Right cardiac atrium (tissue), 5 donors: ENCODE results near the gene KLLN. TPM values are rescaled to one million over a fixed set of nuclear protein-coding genes. Genes with fewer than 3 reads are reported as not detected.
"Not testable (repeated sequence)": the region's sequence is repeated elsewhere in the genome, so short reads cannot be mapped to it uniquely, and the experiment has no call there.

Experiments used
- ATAC-seq, 2 donors: fragments of 200-7000 bp; cut with Tn5 transposase; one replicate each; pipeline versions ENCODE4 v1.8.0 to v1.9.1; 2020; ENCODE audit warnings: moderate library complexity in 2 of 2, mild to moderate bottlenecking in 1 of 2
- DNase-seq, 3 donors: peaks; one replicate each; pipeline ENCODE4 v3.0.0-alpha.2; 2020
- H3K27ac ChIP-seq: one replicate; pipeline ENCODE4 v1.5.1; 2013; ENCODE audit warnings: mild to moderate bottlenecking, low read length, control low read depth, moderate library complexity
- H3K27me3 ChIP-seq: one replicate; pipeline ENCODE4 v1.6.1; 2013; ENCODE audit not compliant: control insufficient read depth, insufficient read depth
- H3K4me1 ChIP-seq: one replicate; pipeline ENCODE4 v1.6.1; 2013; ENCODE audit warnings: low read length; ENCODE audit not compliant: control insufficient read depth, insufficient read depth
- H3K4me3 ChIP-seq: one replicate; pipeline ENCODE4 v1.5.1; 2013; ENCODE audit warnings: low read length, control low read depth
- H3K9me3 ChIP-seq: one replicate; pipeline ENCODE4 v1.6.1; 2013; ENCODE audit warnings: low read length; ENCODE audit not compliant: control insufficient read depth
- WGBS: extraction: QIAGEN DNeasy Blood & Tissue Kit; methylation state at CpG from one replicate; pipeline ENCODE4 v1.1.7; 2013; 5-methylcytosine and 5-hydroxymethylcytosine counted together
- intact Hi-C, 4 donors: fragments of 100-400 bp; cut with DNase I; formaldehyde crosslinking; loops; one replicate each; pipeline versions ENCODE4 v1.11.0 to v1.14.0; 2022 to 2023
- polyA plus RNA-seq: library from polyadenylated mRNA; stranded (reverse); fragments of 200-250 nt; gene quantifications from one replicate; pipeline ENCODE4 v1.2.3, GENCODE V29; 2013
- total RNA-seq, 4 donors: library from RNA; stranded (reverse); fragmentation: NEBNext Ultra II Directional; extraction: Animal tissue kit (Norgen Biotek cat#: 25700); gene quantifications; one replicate each; pipeline ENCODE4 v1.2.1, GENCODE V29; 2021
- donor health status: healthy with polysubstance abuse.
- donor health status: DM: no; HTN: yes; CAD: no.
- donor health status: DM: no; HTN: no; CAD: no.
- donor health status: DM: no; HTN: yes; CAD: no; lungs with severe emphysema.
- donor health status: DM: yes; HTN: yes; CAD: no.

Gene KLLN
- total and polyA plus RNA-seq, 5 donors, result 0.29 to 0.93 (median 0.46) TPM

- 95% methylated on average over 1 of the region's 1 CpG for WGBS
- Histone ChIP-seq H3K4me1 (no peaks in the 10 kb centered on the region), H3K4me3 (no peak overlapping the region), H3K9me3 (no peaks in the 10 kb centered on the region), H3K27ac (no peak overlapping the region), H3K27me3 (no peaks in the 10 kb centered on the region)
- intact Hi-C loops, result loop anchor here (5.0 to 10.0 kb wide), 5 partner anchors 260 to 703 kb away; no protein-coding TSS in a partner anchor
- DNase-seq (no peak), ATAC-seq (no peak)
Observed at GRCh38 chr10:87852089-87852488, 11.2 kb downstream of the KLLN start.

GRCh38 chr10:87850742-87851205 lies 12.6 kb downstream of the KLLN start:
- H3K27me3 ChIP-seq, result no peaks in the 10 kb centered on the region
- H3K27ac ChIP-seq, result no peak overlapping the region
- no peaks in the 10 kb centered on the region for H3K9me3 ChIP-seq
- intact Hi-C loops, result loop anchor here (5.0 to 10.0 kb wide), 5 partner anchors 262 to 704 kb away; no protein-coding TSS in a partner anchor
- H3K4me3 ChIP-seq, result no peak overlapping the region
- no peaks in the 10 kb centered on the region for H3K4me1 ChIP-seq
- peak; percentile 45 to 67 (median 65) for DNase-seq
- peak; percentile 93 for ATAC-seq
- 13% methylated on average over 5 of the region's 5 CpGs for WGBS

- intact Hi-C loops, result no loop called here
- H3K4me3 ChIP-seq, result no peak overlapping the region
- no peak for DNase-seq
Observed at GRCh38 chr10:87849001-87849400, 14.3 kb downstream of the KLLN start.

GRCh38 chr10:87847550-87847949 lies 15.8 kb downstream of the KLLN start:
- H3K27me3 ChIP-seq, result no peaks in the 10 kb centered on the region
- no peak for DNase-seq
- H3K4me3 ChIP-seq, result no peak overlapping the region
- no peaks in the 10 kb centered on the region for H3K9me3 ChIP-seq
- no peak for ATAC-seq
- intact Hi-C loops, result no loop called here
- H3K27ac ChIP-seq, result no peak overlapping the region
- H3K4me1 ChIP-seq, result no peaks in the 10 kb centered on the region

More at GRCh38 chr10:87849001-87849400, 14.3 kb downstream of the KLLN start:
- Histone ChIP-seq H3K27ac (no peak overlapping the region), H3K9me3 (no peaks in the 10 kb centered on the region), H3K27me3 (no peaks in the 10 kb centered on the region), H3K4me1 (no peaks in the 10 kb centered on the region)
- ATAC-seq, result no peak

- H3K27me3 ChIP-seq, H3K27ac ChIP-seq, H3K9me3 ChIP-seq, intact Hi-C loops, H3K4me3 ChIP-seq, H3K4me1 ChIP-seq, ATAC-seq: not testable (repeated sequence)
- WGBS, result 89% methylated on average over 8 of the region's 8 CpGs
- DNase-seq, result peak in 1 of 3 donors; percentile 28
Observed at GRCh38 chr10:87846711-87847110, 16.6 kb downstream of the KLLN start.

GRCh38 chr10:87846023-87846422 lies 17.3 kb downstream of the KLLN start:
- WGBS, result 42% methylated on average over 7 of the region's 7 CpGs

GRCh38 chr10:87845624-87845998 lies 17.7 kb downstream of the KLLN start:
- Histone ChIP-seq H3K4me3 (no peak overlapping the region), H3K27me3 (no peaks in the 10 kb centered on the region), H3K9me3 (no peaks in the 10 kb centered on the region), H3K27ac (no peak overlapping the region), H3K4me1 (no peaks in the 10 kb centered on the region)
- 69% methylated on average over 3 of the region's 3 CpGs for WGBS
- no peak for ATAC-seq
- intact Hi-C loops, result no loop called here
- DNase-seq, result no peak

More at GRCh38 chr10:87846023-87846422, 17.3 kb downstream of the KLLN start:
- DNase-seq (no peak), ATAC-seq (peak; percentile 19 to 77)
- Histone ChIP-seq H3K4me1 (no peaks in the 10 kb centered on the region), H3K27ac (no peak overlapping the region), H3K9me3 (no peaks in the 10 kb centered on the region), H3K27me3 (no peaks in the 10 kb centered on the region), H3K4me3 (no peak overlapping the region)
- intact Hi-C loops, result no loop called here

GRCh38 chr10:87844837-87845623 lies 18.3 kb downstream of the KLLN start:
- H3K27ac ChIP-seq, result no peak overlapping the region
- intact Hi-C loops, result no loop called here

GRCh38 chr10:87843714-87844113 lies 19.6 kb downstream of the KLLN start:
- Histone ChIP-seq H3K9me3 (no peaks in the 10 kb centered on the region), H3K4me3 (no peak overlapping the region), H3K4me1 (no peaks in the 10 kb centered on the region), H3K27me3 (no peaks in the 10 kb centered on the region), H3K27ac (no peak overlapping the region)
- intact Hi-C loops, result no loop called here
- WGBS, result 95% methylated on average over 4 of the region's 4 CpGs
- ATAC-seq, result no peak
- DNase-seq, result no peak

More at GRCh38 chr10:87844837-87845623, 18.3 kb downstream of the KLLN start:
- ATAC-seq (no peak), DNase-seq (no peak)
- no peak overlapping the region for H3K4me3 ChIP-seq
- no peaks in the 10 kb centered on the region for H3K4me1 ChIP-seq
- H3K27me3 ChIP-seq, result no peaks in the 10 kb centered on the region
- 22% methylated on average over 1 of the region's 1 CpG for WGBS
- no peaks in the 10 kb centered on the region for H3K9me3 ChIP-seq

- Histone ChIP-seq H3K4me1 (no peaks in the 10 kb centered on the region), H3K27ac (no peak overlapping the region), H3K4me3 (no peak overlapping the region), H3K27me3 (no peaks in the 10 kb centered on the region), H3K9me3 (no peaks in the 10 kb centered on the region)
- no peak for ATAC-seq
- intact Hi-C loops, result no loop called here
- no peak for DNase-seq
Observed at GRCh38 chr10:87842776-87843497, 20.4 kb downstream of the KLLN start.

- ATAC-seq (peak in 1 of 2 donors; percentile 55), DNase-seq (no peak)
- Histone ChIP-seq H3K4me3 (no peak overlapping the region), H3K9me3 (no peaks in the 10 kb centered on the region), H3K27me3 (no peaks in the 10 kb centered on the region), H3K4me1 (no peaks in the 10 kb centered on the region), H3K27ac (no peak overlapping the region)
- WGBS, result 90% methylated on average over 1 of the region's 1 CpG
- intact Hi-C loops, result no loop called here
Observed at GRCh38 chr10:87842220-87842641, 21.1 kb downstream of the KLLN start.
